ENCODE measurements around the gene ADAMTSL4. TPM values are rescaled to one million over a fixed set of nuclear protein-coding genes. Genes with fewer than 3 reads are reported as not detected.

ADAMTSL4 gene
- polyA plus RNA-seq, 1 of the 3 experiments (the other 2 are of a cell fraction), result 3.4 TPM

- TF ChIP-seq NRF1 (IDR thresholded peaks at IDR 0.05; ENCODE audit: low read depth, low read length), result no peak
- no peak for TF ChIP-seq TAF1 (IDR thresholded peaks at IDR 0.05; ENCODE audit: borderline replicate concordance, low read depth, low read length)
- TF ChIP-seq SMC3 (IDR thresholded peaks at IDR 0.05; ENCODE audit: low read depth, low read length), result no peak
- TF ChIP-seq RXRA (IDR thresholded peaks at IDR 0.05; ENCODE audit: borderline replicate concordance, low read depth), result no peak
- no peak for TF ChIP-seq JUND (IDR thresholded peaks at IDR 0.05)
- TF ChIP-seq RFX5 (IDR thresholded peaks at IDR 0.05; ENCODE audit: low read length), result no peak
- TF ChIP-seq GATA2 (CRISPR knock-in tag; IDR thresholded peaks at IDR 0.05), result no peak
- TF ChIP-seq YY1 (IDR thresholded peaks at IDR 0.05; ENCODE audit: low read depth), result no peak
- TF ChIP-seq FOXM1 (IDR thresholded peaks at IDR 0.05; ENCODE audit: low read depth), result no peak
- TF ChIP-seq TEAD4 (IDR thresholded peaks at IDR 0.05; ENCODE audit: borderline replicate concordance, insufficient read depth), result no peak
- TF ChIP-seq, protein P1, sequence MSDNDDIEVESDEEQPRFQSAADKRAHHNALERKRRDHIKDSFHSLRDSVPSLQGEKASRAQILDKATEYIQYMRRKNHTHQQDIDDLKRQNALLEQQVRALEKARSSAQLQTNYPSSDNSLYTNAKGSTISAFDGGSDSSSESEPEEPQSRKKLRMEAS (IDR thresholded peaks at IDR 0.05; ENCODE audit: low read depth), result no peak
- TF ChIP-seq NFIC (IDR thresholded peaks at IDR 0.05; ENCODE audit: borderline replicate concordance), result no peak
- TF ChIP-seq CHD2 (IDR thresholded peaks at IDR 0.05; ENCODE audit: low read length, partially characterized antibody), result no peak
- no peak for TF ChIP-seq EZH2phosphoT487 (IDR thresholded peaks at IDR 0.05; ENCODE audit: borderline replicate concordance, low read depth)
- no peak for TF ChIP-seq USF2 (IDR thresholded peaks at IDR 0.05; ENCODE audit: borderline replicate concordance, low read depth, low read length)
- TF ChIP-seq FOXJ3 (CRISPR knock-in tag; IDR thresholded peaks at IDR 0.05), result no peak
- no peak for TF ChIP-seq SIN3A (IDR thresholded peaks at IDR 0.05; ENCODE audit: borderline replicate concordance, low read depth, low read length)
- no peak for TF ChIP-seq TCF12 (IDR thresholded peaks at IDR 0.05)
- 92% methylated on average over 6 of the region's 6 CpGs for WGBS (ENCODE audit: low lambda C conversion rate)
- Histone ChIP-seq H4K20me1 (ENCODE audit: insufficient read depth) (peaks cover 95% of the 10 kb centered on the region), H2AFZ (ENCODE audit: low read depth) (no peak overlapping the region; the same call in 1 of the 2 replicates), H3K4me3 (ENCODE audit: low read depth in 2 of 2, low read length in 1 of 2) (peak overlapping the region; percentile 95 to 98; a peak in 3 of 4 replicates), H3K4me1 (ENCODE audit: control insufficient read depth in 1 of 2, insufficient read depth in 2 of 2, low read depth in 1 of 2, low read length in 1 of 2) (peaks cover 15 to 24% of the 10 kb centered on the region in 2 experiments; a peak in 3 of 4 replicates), H3F3A (replicated peaks; ENCODE audit: insufficient read depth) (peaks cover 89% of the 10 kb centered on the region), H3K4me2 (peak overlapping the region; percentile 89), H3K36me3 (replicated peaks in 1 of 2; ENCODE audit: control insufficient read depth in 1 of 2, insufficient read depth in 2 of 2, low read length in 1 of 2) (peaks cover 58 to 81% of the 10 kb centered on the region in 2 experiments), H3K9ac (peak overlapping the region; percentile 100; the same call in 1 of the 2 replicates), H3K27me3 (ENCODE audit: insufficient read depth) (no peaks in the 10 kb centered on the region), H3K9me3 (no peaks in the 10 kb centered on the region), H3K79me2 (ENCODE audit: insufficient read depth) (peaks cover 100% of the 10 kb centered on the region), H3K27ac (ENCODE audit: low read depth in 2 of 2, low read length in 1 of 2) (peak overlapping the region; percentile 44 to 100), H3K9me2 (no peaks in the 10 kb centered on the region)
- DNase-seq, result no peak
- CTCF ChIA-PET, result interaction anchor here (13.4 kb wide), 1 partner anchor 13 kb away, joined by 142 read pairs; no protein-coding TSS in a partner anchor
- POLR2A ChIA-PET, result interaction anchor here (7.0 kb wide), 1 partner anchor 10 kb away, joined by 149 read pairs; no protein-coding TSS in a partner anchor
Measured at GRCh38 chr1:150574260-150575071, 25.3 kb downstream of the ADAMTSL4 start.

All from SK-N-SH (cell line).